Trophoblast cell (in vitro differentiated cells and primary cell): Measurements from ENCODE around the gene TLE5.

Experiments
- DNase-seq, 2 donors: peaks; one replicate each; pipeline ENCODE4 v3.0.0-alpha.2; 2016
- H2AFZ ChIP-seq: 2 replicates; pipeline ENCODE4 v1.6.1; 2013; ENCODE audit warnings: low read length, moderate library complexity, mild to moderate bottlenecking; ENCODE audit not compliant: insufficient read depth, poor library complexity
- H2AK5ac ChIP-seq: 2 replicates; pipeline ENCODE4 v1.6.1; 2013; ENCODE audit warnings: mild to moderate bottlenecking, low read length
- H2BK120ac ChIP-seq: 2 replicates; pipeline ENCODE4 v1.6.1; 2013; ENCODE audit warnings: low read length, mild to moderate bottlenecking, moderate library complexity; ENCODE audit not compliant: insufficient read depth, poor library complexity
- H2BK12ac ChIP-seq: 2 replicates; pipeline ENCODE4 v1.6.1; 2013; ENCODE audit warnings: mild to moderate bottlenecking, low read length, moderate library complexity
- H2BK5ac ChIP-seq: 2 replicates; pipeline ENCODE4 v1.6.1; 2013; ENCODE audit warnings: low read length, low read depth, moderate library complexity, mild to moderate bottlenecking; ENCODE audit not compliant: poor library complexity
- H3K14ac ChIP-seq: 2 replicates; pipeline ENCODE4 v1.6.1; 2013; ENCODE audit warnings: mild to moderate bottlenecking, low read length
- H3K18ac ChIP-seq: 2 replicates; pipeline ENCODE4 v1.6.1; 2013; ENCODE audit warnings: mild to moderate bottlenecking, low read length
- H3K23ac ChIP-seq: 2 replicates; pipeline ENCODE4 v1.6.1; 2013; ENCODE audit warnings: low read length
- H3K27ac ChIP-seq: 2 replicates; pipeline ENCODE4 v1.5.1; 2013; ENCODE audit warnings: low read depth, mild to moderate bottlenecking, inconsistent platforms, low read length, moderate library complexity
- H3K27me3 ChIP-seq: 2 replicates; pipeline ENCODE4 v1.6.1; 2013; ENCODE audit warnings: inconsistent platforms, mild to moderate bottlenecking, low read length, moderate library complexity; ENCODE audit not compliant: insufficient read depth
- H3K36me3 ChIP-seq, 2 experiments: 1 replicate in 1 of 2; 2 replicates in 1 of 2; pipeline ENCODE4 v1.6.1; 2013; ENCODE audit warnings: low read length in 2 of 2, mild to moderate bottlenecking in 2 of 2, moderate library complexity in 1 of 2; ENCODE audit not compliant: insufficient read depth in 2 of 2, control insufficient read depth in 1 of 2
- H3K4ac ChIP-seq: 2 replicates; pipeline ENCODE4 v1.6.1; 2013; ENCODE audit warnings: low read depth, mild to moderate bottlenecking, low read length, moderate library complexity
- H3K4me1 ChIP-seq, 2 experiments: 1 replicate in 1 of 2; 2 replicates in 1 of 2; pipeline ENCODE4 v1.6.1; 2013; ENCODE audit warnings: low read length in 2 of 2, mild to moderate bottlenecking in 2 of 2, moderate library complexity in 1 of 2; ENCODE audit not compliant: insufficient read depth in 2 of 2, control insufficient read depth in 1 of 2
- H3K4me2 ChIP-seq: 2 replicates; pipeline ENCODE4 v1.6.1; 2013; ENCODE audit warnings: inconsistent platforms, mild to moderate bottlenecking, low read length, moderate library complexity
- H3K4me3 ChIP-seq: 2 replicates; pipeline ENCODE4 v1.5.1; 2013; ENCODE audit warnings: mild to moderate bottlenecking, low read depth, low read length, inconsistent platforms
- H3K79me1 ChIP-seq: one replicate; pipeline ENCODE4 v1.6.1; 2013; ENCODE audit warnings: low read length
- H3K79me2 ChIP-seq: 2 replicates; pipeline ENCODE4 v1.6.1; 2013; ENCODE audit warnings: low read length, mild to moderate bottlenecking; ENCODE audit not compliant: control insufficient read depth, insufficient read depth, poor library complexity
- H3K9ac ChIP-seq: 2 replicates; pipeline ENCODE4 v1.6.1; 2013; ENCODE audit warnings: mild to moderate bottlenecking, low read length
- H3K9me3 ChIP-seq: 2 replicates; pipeline ENCODE4 v1.6.1; 2013; ENCODE audit warnings: low read depth, mild to moderate bottlenecking, control low read depth, inconsistent platforms, low read length; ENCODE audit not compliant: insufficient read depth
- H4K12ac ChIP-seq: 2 replicates; pipeline ENCODE4 v1.6.1; 2013; ENCODE audit warnings: low read depth, mild to moderate bottlenecking, low read length, moderate library complexity
- H4K8ac ChIP-seq: 2 replicates; pipeline ENCODE4 v1.6.1; 2013; ENCODE audit warnings: low read depth, mild to moderate bottlenecking, low read length, moderate library complexity
- H4K91ac ChIP-seq: one replicate; pipeline ENCODE4 v1.6.1; 2013; ENCODE audit warnings: low read depth, mild to moderate bottlenecking, low read length, moderate library complexity
- WGBS: extraction: QIAGEN DNeasy Blood & Tissue Kit; methylation state at CpG from one replicate; pipeline ENCODE4 v1.1.7; 2013; ENCODE audit warnings: missing lambda C conversion rate; ENCODE audit not compliant: insufficient read length, insufficient coverage; ENCODE audit errors: extremely low coverage; 5-methylcytosine and 5-hydroxymethylcytosine counted together

The TLE5 gene

DNA sequence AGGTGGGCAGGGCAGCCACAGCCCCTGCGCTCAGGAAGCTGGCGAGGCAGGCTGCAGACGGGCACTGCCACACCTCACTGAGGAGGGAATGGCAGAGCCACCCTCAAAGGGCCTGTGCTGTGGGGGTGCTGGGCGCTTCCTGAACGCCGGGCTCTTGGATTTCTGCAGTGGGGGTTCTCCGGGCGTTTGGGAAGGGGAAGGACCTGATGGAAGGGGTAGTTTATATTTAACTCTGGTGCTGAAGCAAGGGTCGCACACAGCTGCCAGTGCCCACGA, 42.4 kb upstream of the TLE5 start:
- Histone ChIP-seq H4K12ac (no peak overlapping the region), H3K4me1 (no peaks in the 10 kb centered on the region)
- WGBS = no CpG with 5 or more reads among the region's 10 CpGs

DNA sequence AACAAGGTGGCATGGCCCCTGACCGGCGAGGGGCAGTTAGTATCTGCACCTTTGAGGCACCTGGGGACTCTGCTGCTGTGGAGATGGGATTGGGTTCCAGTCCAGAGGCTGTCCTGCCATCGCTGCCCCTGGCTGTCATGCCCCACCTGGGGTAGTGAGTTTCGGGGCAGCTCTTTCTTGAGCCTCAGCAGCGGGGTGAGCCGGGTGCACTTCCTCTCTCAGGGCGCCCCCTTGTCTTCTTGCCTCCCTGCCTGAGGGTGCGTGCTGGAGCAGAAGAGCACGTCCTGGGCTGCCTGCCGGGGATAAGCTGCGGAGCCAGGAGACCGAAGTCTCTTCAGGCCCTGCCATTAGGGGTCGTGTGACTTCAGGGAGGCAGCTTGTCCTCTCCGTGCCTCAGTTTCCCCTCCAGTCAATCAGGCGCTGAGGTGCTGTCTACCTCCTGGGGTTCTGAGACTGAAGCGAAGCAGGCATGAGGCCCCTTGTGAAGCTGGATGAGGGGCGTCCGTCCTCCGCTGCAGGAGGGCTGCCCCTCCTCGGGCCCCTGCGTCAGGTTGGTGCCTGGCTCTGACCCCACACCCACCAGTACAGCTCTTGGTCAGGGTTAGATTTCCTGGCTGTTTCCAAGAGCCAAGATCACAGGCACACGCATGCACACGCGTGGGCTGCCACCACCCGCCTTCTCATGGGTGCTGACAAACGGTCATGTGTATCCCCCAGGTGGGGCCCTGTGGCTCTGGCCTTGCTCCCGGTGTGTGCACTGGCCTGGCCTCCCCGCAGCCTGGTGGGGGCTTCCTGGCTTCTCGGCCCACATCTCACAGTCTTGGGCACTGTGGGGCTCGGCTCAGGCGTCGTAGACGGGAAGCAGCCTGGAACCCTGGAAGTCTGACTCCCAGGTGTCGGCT, 40.2 kb upstream of the TLE5 start:
- Histone ChIP-seq H2AFZ (no peak overlapping the region), H2BK5ac (no peak overlapping the region), H4K8ac (no peak overlapping the region), H2AK5ac (no peak overlapping the region), H2BK120ac (no peak overlapping the region), H2BK12ac (no peak overlapping the region), H4K12ac (no peak overlapping the region), H3K4me2 (no peak overlapping the region), H3K18ac (no peak overlapping the region), H3K36me3 (peaks cover 0 to 3% of the 10 kb centered on the region in 2 experiments), H3K23ac (no peak overlapping the region), H3K4me1 (no peaks in the 10 kb centered on the region), H3K9ac (no peak overlapping the region), H3K79me1 (no peaks in the 10 kb centered on the region), H3K27ac (no peak overlapping the region), H3K27me3 (no peaks in the 10 kb centered on the region), H3K4me3 (no peak overlapping the region), H3K4ac (peak overlapping the region; percentile 9), H3K14ac (no peak overlapping the region), H4K91ac (no peak overlapping the region), H3K79me2 (peaks cover 16% of the 10 kb centered on the region), H3K9me3 (peaks cover 4% of the 10 kb centered on the region)
- WGBS = no CpG with 5 or more reads among the region's 34 CpGs
- DNase-seq = no peak

More for the DNA sequence above, 42.4 kb upstream of the TLE5 start:
- Histone ChIP-seq H3K36me3 (peaks cover 0 to 3% of the 10 kb centered on the region in 2 experiments), H3K27me3 (no peaks in the 10 kb centered on the region), H3K27ac (no peak overlapping the region), H3K4ac (no peak overlapping the region), H2AFZ (no peak overlapping the region), H3K18ac (no peak overlapping the region), H2BK12ac (no peak overlapping the region), H3K14ac (no peak overlapping the region), H3K9ac (no peak overlapping the region), H3K79me2 (peaks cover 4% of the 10 kb centered on the region), H2BK120ac (no peak overlapping the region), H3K4me2 (no peak overlapping the region), H3K9me3 (peaks cover 4% of the 10 kb centered on the region), H2AK5ac (no peak overlapping the region), H4K91ac (no peak overlapping the region), H3K23ac (no peak overlapping the region), H3K79me1 (no peaks in the 10 kb centered on the region), H2BK5ac (no peak overlapping the region), H4K8ac (no peak overlapping the region), H3K4me3 (no peak overlapping the region)
- no peak for DNase-seq

DNA sequence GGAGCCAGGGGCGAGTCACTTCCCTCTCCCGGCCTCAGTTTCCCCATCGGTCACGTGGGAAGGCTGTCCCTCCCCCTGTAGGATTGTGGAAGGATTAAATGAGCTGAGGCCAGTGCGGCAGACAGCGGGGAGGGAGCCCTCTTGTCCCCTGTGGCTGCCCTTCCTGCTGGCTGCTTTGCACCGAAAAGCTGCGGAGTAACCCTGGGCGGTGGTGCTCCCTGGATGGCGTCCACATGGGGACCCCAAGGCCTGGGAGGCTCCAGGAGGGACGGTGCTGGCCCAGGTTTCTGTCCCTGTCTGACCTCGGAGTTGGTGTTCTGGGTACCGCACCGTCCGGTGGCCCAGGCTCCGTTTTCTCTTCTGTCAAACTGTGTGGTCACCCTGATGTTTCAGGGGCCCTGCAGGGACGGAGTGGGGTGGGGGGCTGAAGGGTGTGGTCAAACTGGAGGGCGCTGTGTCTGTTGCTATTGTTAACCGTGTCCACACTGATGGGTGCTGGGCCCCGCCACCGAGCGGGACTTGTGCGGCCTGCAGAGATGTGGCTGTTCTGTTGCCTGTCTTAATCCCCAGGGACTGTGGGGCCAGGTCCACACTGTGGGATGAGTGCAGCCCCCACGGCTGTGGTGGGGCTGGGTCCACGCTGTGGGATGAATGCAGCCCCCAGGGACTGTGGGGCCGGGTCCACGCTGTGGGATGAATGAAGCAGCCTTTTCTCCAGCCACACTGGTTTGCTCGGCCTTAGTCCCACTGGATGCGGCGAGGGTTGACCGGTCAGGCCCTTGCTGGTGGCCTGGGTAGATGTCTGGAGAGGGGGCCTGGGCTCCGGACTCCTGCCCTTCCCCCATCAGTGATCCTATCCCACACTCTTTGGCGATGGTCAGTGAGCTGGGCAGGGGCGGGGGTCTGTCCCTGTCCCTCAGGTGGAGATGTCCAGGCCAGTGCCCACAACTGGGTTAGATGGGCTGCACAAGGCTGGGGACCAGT, 38.7 kb upstream of the TLE5 start:
- Histone ChIP-seq H3K14ac (no peak overlapping the region), H2AFZ (peak overlapping the region; percentile 12)

DNA sequence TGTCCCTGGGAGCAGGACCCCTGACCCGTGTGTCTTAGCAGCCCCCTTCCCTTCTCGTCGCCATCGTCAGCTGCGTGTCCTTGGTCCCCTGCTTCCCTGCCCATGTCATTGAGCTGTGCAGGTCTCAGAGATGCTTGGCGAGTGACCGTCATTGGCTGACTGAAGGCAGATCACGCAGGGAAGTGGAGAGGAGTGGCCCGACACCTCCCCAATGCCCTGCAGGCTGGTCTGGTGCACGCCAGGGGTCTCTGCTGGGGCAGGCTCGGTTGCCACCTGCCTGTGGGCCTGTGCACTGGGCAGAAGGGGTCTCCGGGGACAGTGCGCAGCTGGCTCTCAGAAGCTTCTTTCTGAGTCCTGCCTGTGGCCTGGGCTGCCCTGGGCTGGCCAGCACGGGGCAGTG, 38.0 kb upstream of the TLE5 start:
- no peak overlapping the region for H2BK5ac ChIP-seq
- H3K36me3 ChIP-seq = peaks cover 0 to 7% of the 10 kb centered on the region in 2 experiments
- no peak overlapping the region for H2BK12ac ChIP-seq
- H2AFZ ChIP-seq = peak overlapping the region; percentile 12
- peaks cover 4% of the 10 kb centered on the region for H3K9me3 ChIP-seq
- no peak overlapping the region for H3K4me3 ChIP-seq
- no peak overlapping the region for H2AK5ac ChIP-seq
- no peaks in the 10 kb centered on the region for H3K79me1 ChIP-seq
- no peak overlapping the region for H3K4me2 ChIP-seq
- DNase-seq = no peak
- H4K91ac ChIP-seq = no peak overlapping the region
- H3K27ac ChIP-seq = no peak overlapping the region
- H2BK120ac ChIP-seq = no peak overlapping the region
- H3K14ac ChIP-seq = no peak overlapping the region
- H3K9ac ChIP-seq = no peak overlapping the region
- no peaks in the 10 kb centered on the region for H3K27me3 ChIP-seq
- H3K4ac ChIP-seq = peak overlapping the region; percentile 5
- peaks cover 9 to 11% of the 10 kb centered on the region in 2 experiments for H3K4me1 ChIP-seq
- H3K18ac ChIP-seq = no peak overlapping the region
- no peak overlapping the region for H4K8ac ChIP-seq
- H3K79me2 ChIP-seq = peaks cover 27% of the 10 kb centered on the region
- no peak overlapping the region for H4K12ac ChIP-seq
- no CpG with 5 or more reads among the region's 14 CpGs for WGBS
- H3K23ac ChIP-seq = no peak overlapping the region

More for the DNA sequence above, 38.7 kb upstream of the TLE5 start:
- H3K79me1 ChIP-seq = no peaks in the 10 kb centered on the region
- peak overlapping the region; percentile 25 for H3K4ac ChIP-seq
- H4K12ac ChIP-seq = no peak overlapping the region
- H3K79me2 ChIP-seq = peaks cover 24% of the 10 kb centered on the region
- H3K4me2 ChIP-seq = no peak overlapping the region
- DNase-seq = no peak
- H2BK5ac ChIP-seq = no peak overlapping the region
- no peak overlapping the region for H3K9ac ChIP-seq
- H2BK12ac ChIP-seq = no peak overlapping the region
- WGBS = no CpG with 5 or more reads among the region's 34 CpGs
- peaks cover 4% of the 10 kb centered on the region for H3K9me3 ChIP-seq
- H3K4me1 ChIP-seq = peaks cover 1 to 4% of the 10 kb centered on the region in 2 experiments
- no peak overlapping the region for H3K18ac ChIP-seq
- peaks cover 0 to 8% of the 10 kb centered on the region in 2 experiments for H3K36me3 ChIP-seq
- H3K27ac ChIP-seq = no peak overlapping the region
- no peaks in the 10 kb centered on the region for H3K27me3 ChIP-seq
- no peak overlapping the region for H2AK5ac ChIP-seq
- no peak overlapping the region for H4K91ac ChIP-seq
- H3K23ac ChIP-seq = no peak overlapping the region
- H4K8ac ChIP-seq = no peak overlapping the region
- H2BK120ac ChIP-seq = no peak overlapping the region
- H3K4me3 ChIP-seq = no peak overlapping the region
